ENCODE results near the gene SPATA32.
A peak's percentile ranks its signal among the peaks of the same experiment; 100 is the strongest.
"Not testable (repeated sequence)": the region's sequence is repeated elsewhere in the genome, so short reads cannot be mapped to it uniquely, and the experiment has no call there.

SPATA32 gene

GRCh38 chr17:45261577-45262515, at the start of gene SPATA32:
Gene SPATA32, minus strand, starts transcription at chr17:45262094. Its CDS starts 78 bp downstream, at chr17:45262016.
- peak; percentile 39 for DNase-seq (ENCODE audit: low read depth, low spot score)

- DNase-seq (ENCODE audit: low read depth, low spot score), result no peak
These were observed 49.5 kb upstream of the SPATA32 start for GRCh38 chr17:45311401-45311759.

GRCh38 chr17:45310380-45311324, 48.8 kb upstream of the SPATA32 start:
- no peak for DNase-seq (ENCODE audit: low read depth, low spot score)

GRCh38 chr17:45309400-45309799, 47.5 kb upstream of the SPATA32 start:
- no peak for DNase-seq (ENCODE audit: low read depth, low spot score)

- DNase-seq (ENCODE audit: low read depth, low spot score), result no peak
These were observed 46.9 kb upstream of the SPATA32 start for GRCh38 chr17:45308840-45309239.

GRCh38 chr17:45308016-45308365, 46.1 kb upstream of the SPATA32 start:
- no peak for DNase-seq (ENCODE audit: low read depth, low spot score)

- peak; percentile 89 for DNase-seq (ENCODE audit: low read depth, low spot score)
These were observed 45.6 kb upstream of the SPATA32 start for GRCh38 chr17:45307290-45308015.

- DNase-seq (ENCODE audit: low read depth, low spot score), result no peak
These were observed 44.7 kb upstream of the SPATA32 start for GRCh38 chr17:45306623-45307022.

GRCh38 chr17:45306094-45306493, 44.2 kb upstream of the SPATA32 start:
- no peak for DNase-seq (ENCODE audit: low read depth, low spot score)

GRCh38 chr17:45305530-45306087, 43.7 kb upstream of the SPATA32 start:
- no peak for DNase-seq (ENCODE audit: low read depth, low spot score)

- peak; percentile 63 for DNase-seq (ENCODE audit: low read depth, low spot score)
These were observed 40.8 kb upstream of the SPATA32 start for GRCh38 chr17:45302649-45303173.

GRCh38 chr17:45302220-45302619, 40.3 kb upstream of the SPATA32 start:
- DNase-seq (ENCODE audit: low read depth, low spot score), result not testable (repeated sequence)

- DNase-seq (ENCODE audit: low read depth, low spot score), result no peak
These were observed 39.8 kb upstream of the SPATA32 start for GRCh38 chr17:45301674-45302073.

- no peak for DNase-seq (ENCODE audit: low read depth, low spot score)
These were observed 38.3 kb upstream of the SPATA32 start for GRCh38 chr17:45300060-45300751.

- no peak for DNase-seq (ENCODE audit: low read depth, low spot score)
These were observed 37.5 kb upstream of the SPATA32 start for GRCh38 chr17:45299361-45299760.

- DNase-seq (ENCODE audit: low read depth, low spot score), result peak; percentile 0
These were observed 36.8 kb upstream of the SPATA32 start for GRCh38 chr17:45298546-45299285.

- peak; percentile 65 for DNase-seq (ENCODE audit: low read depth, low spot score)
These were observed 34.9 kb upstream of the SPATA32 start for GRCh38 chr17:45296833-45297124.

GRCh38 chr17:45296003-45296832, 34.3 kb upstream of the SPATA32 start:
- no peak for DNase-seq (ENCODE audit: low read depth, low spot score)

GRCh38 chr17:45294506-45294905, 32.6 kb upstream of the SPATA32 start:
- DNase-seq (ENCODE audit: low read depth, low spot score), result peak; percentile 95
